GM12891 (cell line): ENCODE measurements around the gene C12orf54.

ENCODE experiments used
- POLR2A ChIP-seq: IDR thresholded peaks from 2 replicates; pipeline ENCODE4 v1.6.1; 2011; ENCODE audit warnings: low read depth, low read length, control low read depth
- POLR2AphosphoS5 ChIP-seq: IDR thresholded peaks from 2 replicates; pipeline ENCODE4 v1.6.1; 2011; ENCODE audit warnings: low read depth, low read length, control low read depth
- TAF1 ChIP-seq: IDR thresholded peaks from 2 replicates; pipeline ENCODE4 v1.6.1; 2011; ENCODE audit warnings: low read depth, low read length, control low read depth

DNA sequence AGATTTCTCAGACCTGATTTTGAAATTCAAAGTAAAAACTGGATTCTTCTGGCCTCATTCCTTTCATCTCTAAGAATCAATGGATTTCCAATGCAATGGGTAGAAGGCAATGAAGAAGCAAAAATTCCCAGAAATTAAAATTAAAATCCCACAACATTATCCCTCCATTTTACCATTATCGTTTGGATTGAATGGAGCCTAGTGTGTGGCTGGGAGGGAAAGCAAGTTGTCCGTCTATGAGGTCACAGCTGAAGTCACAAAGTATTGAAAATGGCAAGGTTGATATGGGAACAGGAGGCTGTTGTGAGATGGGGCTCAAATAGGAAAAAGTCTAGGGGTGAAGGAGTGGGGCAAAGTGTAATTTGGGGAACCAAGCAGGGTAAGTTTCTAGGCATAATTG, at the start of gene C12orf54:
- no peak for TF ChIP-seq POLR2A
- TF ChIP-seq POLR2AphosphoS5, result no peak
- TF ChIP-seq TAF1, result no peak
